PFSK-1 (cell line): ENCODE results near the gene SLC16A6.

Source experiments
- FOXP2 ChIP-seq: optimal IDR thresholded peaks from 2 replicates; pipeline ENCODE3; 2011; ENCODE audit warnings: borderline replicate concordance, control low read depth, inconsistent platforms; ENCODE audit not compliant: insufficient read depth; ENCODE audit errors: extremely low read length, extremely low read depth
- POLR2AphosphoS5 ChIP-seq: IDR thresholded peaks from 2 replicates; pipeline ENCODE4 v1.6.1; 2012; ENCODE audit warnings: low read depth, mild to moderate bottlenecking, control low read depth, low read length, moderate library complexity
- SIN3A ChIP-seq: IDR thresholded peaks from 2 replicates; pipeline ENCODE4 v1.6.1; 2012; ENCODE audit warnings: mild to moderate bottlenecking, low read length, moderate library complexity, borderline replicate concordance; ENCODE audit not compliant: insufficient read depth
- TAF1 ChIP-seq: IDR thresholded peaks from 2 replicates; pipeline ENCODE4 v1.6.1; 2012; ENCODE audit warnings: low read length, control low read depth, borderline replicate concordance; ENCODE audit not compliant: insufficient read depth
- TF ChIP-seq, protein P1 (sequence below), 2 experiments: IDR thresholded peaks; 2 replicates each; pipeline versions ENCODE4 v1.6.1 to v1.8.0; 2011 to 2012; ENCODE audit warnings: low read depth in 2 of 2, low read length in 2 of 2, control low read depth in 1 of 2, inconsistent platforms in 1 of 2, mild to moderate bottlenecking in 1 of 2, moderate library complexity in 1 of 2; ENCODE audit not compliant: insufficient read depth in 1 of 2

Gene SLC16A6

DNA sequence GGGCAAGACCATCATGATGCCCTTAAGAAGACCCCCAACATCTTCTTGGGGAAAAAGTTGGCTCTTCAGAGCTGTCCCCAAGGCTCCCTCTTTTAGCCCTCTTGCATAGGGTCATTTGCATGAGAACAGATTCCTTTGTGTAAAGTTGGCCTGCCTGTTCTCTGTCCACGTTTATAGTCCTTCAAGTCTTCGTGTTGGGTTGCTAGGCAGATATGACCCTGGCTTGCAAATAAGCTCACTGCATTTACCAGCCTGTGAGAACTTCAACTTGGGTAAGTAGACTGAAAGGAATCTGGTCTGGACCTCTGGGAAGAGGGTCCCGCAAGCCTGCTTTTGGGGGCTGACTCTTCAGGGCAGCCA, 3.2 kb upstream of the SLC16A6 start:
- TF ChIP-seq FOXP2 (no peak), POLR2AphosphoS5 (no peak), TAF1 (no peak), SIN3A (no peak)
- TF ChIP-seq, protein P1, sequence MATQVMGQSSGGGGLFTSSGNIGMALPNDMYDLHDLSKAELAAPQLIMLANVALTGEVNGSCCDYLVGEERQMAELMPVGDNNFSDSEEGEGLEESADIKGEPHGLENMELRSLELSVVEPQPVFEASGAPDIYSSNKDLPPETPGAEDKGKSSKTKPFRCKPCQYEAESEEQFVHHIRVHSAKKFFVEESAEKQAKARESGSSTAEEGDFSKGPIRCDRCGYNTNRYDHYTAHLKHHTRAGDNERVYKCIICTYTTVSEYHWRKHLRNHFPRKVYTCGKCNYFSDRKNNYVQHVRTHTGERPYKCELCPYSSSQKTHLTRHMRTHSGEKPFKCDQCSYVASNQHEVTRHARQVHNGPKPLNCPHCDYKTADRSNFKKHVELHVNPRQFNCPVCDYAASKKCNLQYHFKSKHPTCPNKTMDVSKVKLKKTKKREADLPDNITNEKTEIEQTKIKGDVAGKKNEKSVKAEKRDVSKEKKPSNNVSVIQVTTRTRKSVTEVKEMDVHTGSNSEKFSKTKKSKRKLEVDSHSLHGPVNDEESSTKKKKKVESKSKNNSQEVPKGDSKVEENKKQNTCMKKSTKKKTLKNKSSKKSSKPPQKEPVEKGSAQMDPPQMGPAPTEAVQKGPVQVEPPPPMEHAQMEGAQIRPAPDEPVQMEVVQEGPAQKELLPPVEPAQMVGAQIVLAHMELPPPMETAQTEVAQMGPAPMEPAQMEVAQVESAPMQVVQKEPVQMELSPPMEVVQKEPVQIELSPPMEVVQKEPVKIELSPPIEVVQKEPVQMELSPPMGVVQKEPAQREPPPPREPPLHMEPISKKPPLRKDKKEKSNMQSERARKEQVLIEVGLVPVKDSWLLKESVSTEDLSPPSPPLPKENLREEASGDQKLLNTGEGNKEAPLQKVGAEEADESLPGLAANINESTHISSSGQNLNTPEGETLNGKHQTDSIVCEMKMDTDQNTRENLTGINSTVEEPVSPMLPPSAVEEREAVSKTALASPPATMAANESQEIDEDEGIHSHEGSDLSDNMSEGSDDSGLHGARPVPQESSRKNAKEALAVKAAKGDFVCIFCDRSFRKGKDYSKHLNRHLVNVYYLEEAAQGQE (IDR thresholded peaks at IDR 0.05; ENCODE audit: insufficient read depth in 1 of 2, low read depth in 2 of 2, low read length in 2 of 2): no peak

DNA sequence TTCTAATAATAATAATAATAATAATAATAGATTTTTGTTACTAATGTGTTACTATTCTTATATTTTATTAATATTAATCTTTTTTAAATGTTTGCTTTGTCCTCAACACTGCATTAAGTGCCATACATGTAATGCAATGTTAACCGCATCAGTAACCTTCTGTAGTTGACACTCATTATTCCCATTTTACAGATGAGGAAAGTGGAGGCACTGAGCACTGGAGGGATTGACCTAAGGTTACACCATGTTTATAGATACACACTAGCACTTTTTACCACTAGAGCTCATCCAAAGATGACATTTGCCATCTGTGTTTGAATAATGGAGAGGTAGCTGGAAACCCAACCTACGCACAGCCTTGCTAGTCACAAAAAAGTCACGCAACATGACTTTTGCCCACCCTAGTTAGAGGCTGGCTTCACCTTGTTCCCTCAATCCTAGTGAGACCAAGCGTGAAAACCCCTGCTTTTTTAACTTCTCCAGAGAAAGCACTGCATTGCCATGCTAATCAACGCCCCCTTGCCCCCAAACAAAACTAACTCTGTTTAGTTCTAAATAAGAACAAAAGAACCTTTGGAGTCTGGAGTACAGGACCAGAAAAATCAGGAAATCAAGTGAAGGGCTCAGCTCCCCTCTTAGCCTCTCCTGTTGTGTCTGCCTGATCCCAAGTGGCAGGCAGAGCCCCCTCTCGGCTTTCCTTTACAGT, 2.7 kb upstream of the SLC16A6 start:
- TF ChIP-seq FOXP2 (no peak), TAF1 (no peak), POLR2AphosphoS5 (no peak), SIN3A (no peak)
- TF ChIP-seq, protein P1 (IDR thresholded peaks at IDR 0.05; ENCODE audit: insufficient read depth in 1 of 2, low read depth in 2 of 2, low read length in 2 of 2): no peak

DNA sequence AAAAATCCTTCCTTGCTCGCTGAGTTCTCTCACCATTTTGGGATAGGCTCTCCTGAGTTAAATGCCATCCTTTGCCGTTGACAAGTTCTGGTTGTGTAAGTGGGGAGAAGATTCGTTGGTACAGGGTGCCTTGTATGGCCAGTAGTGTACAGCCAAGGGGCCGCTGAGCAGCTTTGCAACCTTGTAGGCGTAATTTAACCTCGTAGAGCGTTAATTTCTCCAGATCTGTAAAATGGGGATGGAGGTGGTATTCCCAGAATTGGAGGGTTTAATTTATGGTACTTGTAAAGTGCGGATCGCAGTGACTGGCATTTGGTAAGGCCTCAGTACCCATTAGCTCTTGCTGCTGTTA, 1.7 kb upstream of the SLC16A6 start:
- TF ChIP-seq SIN3A (no peak), FOXP2 (no peak), POLR2AphosphoS5 (no peak), TAF1 (no peak)
- TF ChIP-seq, protein P1 (IDR thresholded peaks at IDR 0.05; ENCODE audit: insufficient read depth in 1 of 2, low read depth in 2 of 2, low read length in 2 of 2): no peak

DNA sequence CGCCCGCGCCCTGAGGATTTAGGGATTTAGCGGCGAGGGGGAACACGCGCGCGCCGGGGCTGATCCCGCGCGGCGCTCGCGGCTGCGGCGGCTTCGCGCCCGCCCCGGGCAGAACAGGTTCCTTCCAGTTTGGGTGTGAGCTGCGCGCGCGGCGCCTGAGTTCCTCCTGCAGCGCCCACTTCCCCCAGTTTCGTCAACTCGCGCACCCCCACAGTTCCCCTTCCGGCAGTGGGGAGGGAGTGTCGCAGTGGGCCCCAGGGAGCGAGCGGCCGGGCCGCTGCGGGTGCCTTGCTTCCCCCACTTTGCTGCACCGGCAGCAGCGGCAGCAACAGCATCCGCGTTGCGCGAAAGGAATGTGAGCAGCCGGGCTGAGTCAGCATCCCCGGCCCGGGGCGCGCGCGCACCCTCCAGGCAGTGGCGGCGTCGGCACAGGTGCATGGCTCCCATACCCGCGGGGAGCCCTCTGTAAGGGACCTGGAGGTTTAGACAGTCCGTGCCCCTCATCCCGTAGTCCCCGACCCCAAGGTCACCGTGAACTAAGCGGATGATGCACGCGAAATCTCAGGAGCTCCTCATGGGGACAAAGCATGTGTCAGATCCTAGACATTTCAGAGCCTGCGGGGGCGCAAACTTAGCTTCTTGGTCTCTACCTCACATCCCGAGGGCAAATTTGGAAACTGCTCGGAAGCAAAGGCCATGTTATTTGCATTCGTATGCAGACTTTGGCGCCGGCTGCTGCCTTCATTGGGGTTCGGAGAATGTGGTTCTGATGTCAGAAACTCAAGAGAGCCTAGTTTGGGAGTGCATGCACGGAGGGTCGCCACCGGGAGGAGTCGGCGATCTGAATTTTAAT, 1.1 kb upstream of the SLC16A6 start:
- TF ChIP-seq POLR2AphosphoS5 (no peak), FOXP2 (peak; percentile 17), SIN3A (no peak), TAF1 (no peak)
- TF ChIP-seq, protein P1 (IDR thresholded peaks at IDR 0.05; ENCODE audit: insufficient read depth in 1 of 2, low read depth in 2 of 2, low read length in 2 of 2): no peak
